ENCODE results near the gene CTNND2. TPM values are rescaled to one million over a fixed set of nuclear protein-coding genes. Genes with fewer than 3 reads are reported as not detected.

Gene CTNND2
- total RNA-seq, 2 donors from 2014 or later: not detected

DNA sequence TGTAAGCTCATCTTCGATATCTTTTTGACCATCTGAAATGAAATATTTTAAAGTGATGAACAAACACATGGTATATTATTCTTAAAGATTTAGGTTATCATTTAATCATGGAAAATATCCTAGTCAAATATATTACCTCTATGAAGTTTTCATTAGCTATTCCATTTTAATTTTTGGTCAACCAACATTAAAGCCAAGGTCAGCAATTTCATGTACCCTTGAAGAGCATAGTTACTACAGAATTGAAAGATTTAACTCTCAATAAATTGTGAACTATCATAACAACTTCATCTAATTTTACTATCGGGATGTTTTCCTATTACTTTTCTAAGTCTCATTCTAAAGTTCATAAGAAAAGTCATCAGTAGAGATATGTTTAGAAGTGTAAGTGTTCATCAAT, 492.6 kb downstream of the CTNND2 start:
- Mint-ChIP-seq H3K4me3 (no peak overlapping the region), H3K4me1 (ENCODE audit: low read depth) (no peaks in the 10 kb centered on the region), H3K9me3 (peaks cover 4 to 5% of the 10 kb centered on the region in 2 donors), H3K27me3 (ENCODE audit: low read depth) (no peaks in the 10 kb centered on the region), H3K36me3 (ENCODE audit: insufficient read depth in 2 of 2) (no peaks in the 10 kb centered on the region), H3K27ac (no peak overlapping the region)
- ATAC-seq (replicated peaks in 1 of 2): no peak
- DNase-seq: no peak

DNA sequence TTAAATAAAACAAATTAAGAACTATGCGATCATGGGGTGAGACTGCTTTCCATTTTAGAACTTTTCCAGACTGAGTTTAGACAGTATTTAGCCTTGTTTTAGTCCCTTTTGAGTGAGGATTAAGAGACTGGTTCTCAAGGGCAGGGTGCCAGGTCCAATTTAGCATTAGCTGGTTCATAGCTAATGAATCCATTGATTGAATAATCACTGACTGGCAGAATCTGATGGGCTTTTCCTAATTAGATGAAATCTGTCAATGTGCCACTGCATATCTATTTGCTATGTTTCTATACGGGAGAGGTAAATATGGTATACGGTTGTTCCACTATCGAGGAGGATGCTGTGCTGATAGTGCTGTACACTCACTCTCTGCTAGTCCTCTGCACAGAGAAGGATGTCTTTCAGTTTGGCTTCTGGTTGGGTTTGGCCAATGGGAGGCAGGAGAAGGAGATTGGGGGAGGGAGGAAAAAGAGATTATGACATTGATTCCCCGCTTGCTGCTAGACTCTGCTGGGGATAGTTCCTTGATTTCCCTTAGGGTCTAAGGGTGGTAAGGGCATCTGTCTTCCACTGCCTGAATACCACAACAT, 496.6 kb downstream of the CTNND2 start:
- H3K4me1 Mint-ChIP-seq (ENCODE audit: low read depth): no peaks in the 10 kb centered on the region
- no peak overlapping the region for H3K27ac Mint-ChIP-seq
- H3K27me3 Mint-ChIP-seq (ENCODE audit: low read depth): no peaks in the 10 kb centered on the region
- no peaks in the 10 kb centered on the region for H3K9me3 Mint-ChIP-seq
- DNase-seq: no peak
- no peak overlapping the region for H3K4me3 Mint-ChIP-seq
- no peak for ATAC-seq (replicated peaks in 1 of 2)
- H3K36me3 Mint-ChIP-seq (ENCODE audit: insufficient read depth in 2 of 2): no peaks in the 10 kb centered on the region

DNA sequence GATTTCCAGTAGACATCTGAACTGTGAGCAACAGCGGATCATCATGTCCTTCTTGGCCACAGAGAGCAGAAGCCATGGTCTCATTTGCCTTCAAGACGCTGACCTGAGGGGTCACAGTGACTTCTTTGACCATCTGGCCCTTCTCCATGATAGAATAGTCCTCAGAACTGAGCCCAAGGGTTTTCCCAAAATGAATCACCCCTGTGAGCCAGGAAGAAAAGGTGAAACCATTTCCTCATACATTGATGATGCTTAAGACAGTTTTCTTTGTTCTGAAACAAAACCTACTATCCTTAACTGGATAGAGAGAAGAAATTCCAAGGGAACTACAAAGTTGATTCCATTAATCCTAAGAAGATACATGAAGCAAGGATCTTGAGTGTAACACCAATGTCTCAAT, 503.9 kb downstream of the CTNND2 start:
- no peak for DNase-seq
- H3K9me3 Mint-ChIP-seq: no peaks in the 10 kb centered on the region
- no peak overlapping the region for H3K27ac Mint-ChIP-seq
- no peak for ATAC-seq (replicated peaks in 1 of 2)
- H3K36me3 Mint-ChIP-seq (ENCODE audit: insufficient read depth in 2 of 2): no peaks in the 10 kb centered on the region
- no peak overlapping the region for H3K4me3 Mint-ChIP-seq
- no peaks in the 10 kb centered on the region for H3K27me3 Mint-ChIP-seq (ENCODE audit: low read depth)
- H3K4me1 Mint-ChIP-seq (ENCODE audit: low read depth): no peaks in the 10 kb centered on the region

DNA sequence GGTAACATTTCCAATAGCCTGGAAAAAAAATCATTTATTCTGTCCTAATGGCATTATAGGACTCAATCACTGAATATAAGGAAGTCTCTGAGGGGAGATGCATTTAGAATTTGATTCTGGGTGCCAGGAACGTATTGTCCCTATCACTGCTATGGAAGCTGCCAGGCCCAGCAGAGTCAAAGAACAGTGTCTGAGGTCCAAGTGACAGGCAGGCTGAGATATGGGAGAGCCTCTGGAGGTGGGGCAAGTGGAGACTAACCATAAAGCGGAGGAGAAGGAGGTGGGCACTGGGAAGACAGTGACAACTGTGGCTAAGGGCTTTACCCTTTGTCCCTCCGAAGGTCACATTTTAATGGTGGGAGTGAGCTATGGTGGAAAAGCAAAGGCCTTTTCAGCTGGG, 505.5 kb downstream of the CTNND2 start:
- DNase-seq: no peak
- Mint-ChIP-seq H3K27me3 (ENCODE audit: low read depth) (peaks cover 6% of the 10 kb centered on the region), H3K9me3 (peaks cover 0 to 2% of the 10 kb centered on the region in 2 donors), H3K4me3 (no peak overlapping the region), H3K36me3 (ENCODE audit: insufficient read depth in 2 of 2) (no peaks in the 10 kb centered on the region), H3K27ac (no peak overlapping the region), H3K4me1 (ENCODE audit: low read depth) (no peaks in the 10 kb centered on the region)
- ATAC-seq (replicated peaks in 1 of 2): no peak

DNA sequence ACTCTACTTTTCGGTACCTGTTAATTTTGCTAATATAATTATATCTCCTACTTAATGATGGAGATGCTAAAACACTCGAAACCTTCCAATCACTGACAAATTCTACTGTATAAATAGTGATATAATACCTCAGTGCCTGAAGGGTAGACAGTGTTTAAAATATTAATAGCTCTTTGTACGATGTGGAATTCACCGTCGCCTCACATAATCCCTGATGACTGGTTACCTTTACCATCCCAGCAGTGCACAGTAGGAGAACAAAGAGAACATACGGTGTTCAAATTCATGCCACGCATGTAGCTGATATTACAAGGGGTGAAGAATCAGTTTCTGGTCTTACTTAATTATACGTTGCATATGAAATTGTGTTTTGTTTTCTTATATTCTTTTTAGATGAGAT, 506.7 kb downstream of the CTNND2 start:
- ATAC-seq (replicated peaks in 1 of 2) (no peak), DNase-seq (no peak)
- Mint-ChIP-seq H3K36me3 (ENCODE audit: insufficient read depth in 2 of 2) (no peaks in the 10 kb centered on the region), H3K27me3 (ENCODE audit: low read depth) (peaks cover 13% of the 10 kb centered on the region), H3K27ac (peak overlapping the region; percentile 57), H3K4me1 (ENCODE audit: low read depth) (no peaks in the 10 kb centered on the region), H3K9me3 (peaks cover 0 to 2% of the 10 kb centered on the region in 2 donors), H3K4me3 (no peak overlapping the region)

DNA sequence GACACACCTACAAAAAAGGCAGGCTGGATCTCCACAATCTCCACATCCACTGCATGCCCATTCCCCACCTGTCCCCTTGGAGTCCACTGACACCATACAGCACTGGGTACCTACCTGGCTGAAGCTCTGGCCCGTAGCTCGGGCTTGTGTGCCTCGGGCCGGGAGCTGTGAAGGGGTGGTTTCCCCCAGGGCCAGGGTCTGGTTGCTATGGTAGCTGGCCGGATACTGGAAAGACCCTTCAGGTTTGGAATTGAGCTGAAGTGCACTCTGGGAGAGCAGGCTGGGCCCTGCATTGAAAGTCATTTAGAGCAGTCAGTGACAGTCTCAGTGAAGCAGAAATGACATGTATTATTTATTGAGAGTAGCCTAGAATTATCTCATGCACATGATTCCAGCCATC, 507.3 kb downstream of the CTNND2 start:
- DNase-seq: no peak
- Mint-ChIP-seq H3K27me3 (ENCODE audit: low read depth) (peaks cover 18% of the 10 kb centered on the region), H3K9me3 (peaks cover 0 to 2% of the 10 kb centered on the region in 2 donors), H3K27ac (no peak overlapping the region), H3K4me1 (ENCODE audit: low read depth) (no peaks in the 10 kb centered on the region), H3K36me3 (ENCODE audit: insufficient read depth in 2 of 2) (no peaks in the 10 kb centered on the region), H3K4me3 (no peak overlapping the region)
- no peak for ATAC-seq (replicated peaks in 1 of 2)

DNA sequence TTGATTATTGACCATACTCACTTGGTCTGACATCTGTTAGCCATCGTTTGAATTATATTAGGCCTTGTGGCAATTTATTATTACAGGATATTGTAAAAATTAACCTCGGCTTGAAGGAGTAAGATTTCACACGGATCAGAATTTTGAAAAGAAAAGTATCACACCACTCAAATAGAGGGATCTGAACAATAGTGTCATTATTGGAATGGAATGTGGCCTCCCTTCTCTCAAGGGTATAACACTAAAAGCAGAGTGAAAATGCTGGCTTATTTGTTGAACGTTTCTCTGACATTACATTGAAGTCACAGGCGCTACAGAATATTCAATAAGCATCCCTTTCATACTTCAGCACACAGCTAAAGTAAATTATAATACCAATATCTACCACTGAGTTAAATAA, 509.3 kb downstream of the CTNND2 start:
- ATAC-seq (replicated peaks in 1 of 2): no peak
- Mint-ChIP-seq H3K36me3 (ENCODE audit: insufficient read depth in 2 of 2) (no peaks in the 10 kb centered on the region), H3K27me3 (ENCODE audit: low read depth) (peaks cover 18% of the 10 kb centered on the region), H3K4me3 (no peak overlapping the region), H3K9me3 (peaks cover 0 to 2% of the 10 kb centered on the region in 2 donors), H3K27ac (no peak overlapping the region), H3K4me1 (ENCODE audit: low read depth) (no peaks in the 10 kb centered on the region)
- DNase-seq: no peak

DNA sequence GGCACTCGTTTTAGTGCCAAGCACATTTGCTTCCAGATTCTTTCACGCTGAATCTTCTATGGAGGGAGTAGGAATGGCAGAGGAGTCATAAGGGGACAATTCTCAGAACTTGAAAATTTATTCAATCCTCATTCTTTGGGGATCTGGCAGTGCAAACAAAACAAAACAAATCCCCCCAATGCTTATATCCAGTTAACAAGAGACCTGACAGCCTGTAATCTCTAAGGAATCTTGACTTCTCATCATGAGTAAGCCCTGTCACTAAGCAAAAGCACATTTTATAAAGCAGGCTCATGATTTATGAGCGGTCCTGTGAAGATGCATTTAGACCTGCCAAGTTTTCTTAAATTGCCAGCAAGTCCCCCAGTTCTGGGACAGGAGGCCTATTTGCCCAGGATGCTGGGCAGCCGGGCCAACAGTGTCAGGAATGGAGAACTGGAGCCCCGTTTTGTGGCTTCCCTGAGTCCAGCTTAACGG, 513.9 kb downstream of the CTNND2 start:
- peaks cover 0 to 2% of the 10 kb centered on the region in 2 donors for H3K9me3 Mint-ChIP-seq
- peaks cover 30% of the 10 kb centered on the region for H3K27me3 Mint-ChIP-seq (ENCODE audit: low read depth)
- H3K36me3 Mint-ChIP-seq (ENCODE audit: insufficient read depth in 2 of 2): no peaks in the 10 kb centered on the region
- no peak overlapping the region for H3K4me3 Mint-ChIP-seq
- DNase-seq: no peak
- no peaks in the 10 kb centered on the region for H3K4me1 Mint-ChIP-seq (ENCODE audit: low read depth)
- no peak overlapping the region for H3K27ac Mint-ChIP-seq
- ATAC-seq (replicated peaks in 1 of 2): no peak

DNA sequence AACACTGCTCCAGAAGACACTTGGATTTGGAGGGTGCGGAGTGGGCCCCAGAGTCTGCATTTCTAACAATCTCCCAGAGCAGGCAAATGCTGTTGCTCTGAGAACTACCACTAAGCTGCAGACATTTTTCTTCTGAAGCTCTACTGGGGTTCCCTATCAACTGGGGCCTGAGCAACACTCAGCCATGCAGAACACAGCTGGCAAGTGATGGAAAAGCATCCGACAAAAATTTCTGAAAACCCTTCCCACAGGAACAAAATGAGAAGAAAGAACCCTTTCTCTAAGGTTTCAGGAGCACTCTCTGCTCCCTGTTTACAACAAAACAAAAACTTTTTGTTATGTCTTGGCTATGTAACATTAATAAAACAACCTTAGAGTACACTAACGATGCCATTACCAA, 516.9 kb downstream of the CTNND2 start:
- H3K27me3 Mint-ChIP-seq (ENCODE audit: low read depth): peaks cover 39% of the 10 kb centered on the region
- H3K9me3 Mint-ChIP-seq: no peaks in the 10 kb centered on the region
- DNase-seq (no peak), ATAC-seq (replicated peaks in 1 of 2) (no peak)
- peaks cover 0 to 3% of the 10 kb centered on the region in 2 donors for H3K36me3 Mint-ChIP-seq (ENCODE audit: insufficient read depth in 2 of 2)
- H3K4me3 Mint-ChIP-seq: no peak overlapping the region
- H3K4me1 Mint-ChIP-seq (ENCODE audit: low read depth): peaks cover 8% of the 10 kb centered on the region
- H3K27ac Mint-ChIP-seq: no peak overlapping the region

DNA sequence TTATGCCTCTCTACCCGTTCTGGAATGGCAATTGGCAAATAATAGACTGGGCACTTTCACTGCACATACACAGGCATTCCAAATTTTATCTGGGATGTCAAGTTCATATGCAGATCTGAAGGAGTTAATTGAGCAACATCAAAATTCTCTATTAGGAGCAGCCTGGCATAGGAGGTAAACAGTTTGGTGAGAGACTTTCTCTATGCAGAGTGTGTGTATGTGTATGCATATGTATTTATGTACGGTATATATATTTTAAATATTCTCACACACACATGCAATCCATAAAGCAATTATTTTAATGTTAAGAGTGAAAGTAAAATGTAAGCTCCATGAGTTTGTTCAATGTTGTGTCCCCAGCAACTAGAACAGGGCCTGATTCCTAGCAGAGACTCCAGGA, 517.8 kb downstream of the CTNND2 start:
- peaks cover 0 to 3% of the 10 kb centered on the region in 2 donors for H3K36me3 Mint-ChIP-seq (ENCODE audit: insufficient read depth in 2 of 2)
- H3K4me3 Mint-ChIP-seq: peak overlapping the region in 1 of 2 donors; percentile 36
- peaks cover 8% of the 10 kb centered on the region for H3K4me1 Mint-ChIP-seq (ENCODE audit: low read depth)
- no peak overlapping the region for H3K27ac Mint-ChIP-seq
- H3K9me3 Mint-ChIP-seq: no peaks in the 10 kb centered on the region
- ATAC-seq (replicated peaks in 1 of 2): no peak
- H3K27me3 Mint-ChIP-seq (ENCODE audit: low read depth): peaks cover 42% of the 10 kb centered on the region
- no peak for DNase-seq

DNA sequence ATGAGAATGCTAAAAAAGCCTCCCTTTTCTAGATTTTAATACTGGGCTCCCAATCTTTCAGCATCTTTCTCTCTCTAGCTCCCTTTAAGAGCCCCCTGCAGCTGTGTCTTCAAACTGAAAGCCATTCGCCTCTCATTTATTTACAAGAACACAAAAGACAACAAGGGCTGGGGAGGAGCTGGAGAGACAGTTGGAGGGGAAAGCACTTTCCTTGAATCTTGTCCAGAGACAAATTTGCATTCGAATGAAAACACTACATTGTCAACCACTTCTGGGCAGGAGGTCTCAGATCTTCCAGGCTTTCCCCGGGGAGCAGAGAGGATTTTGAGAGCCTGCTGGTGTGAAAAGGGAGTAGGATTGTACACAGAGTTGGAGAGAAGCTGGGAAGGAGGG, 518.3 kb downstream of the CTNND2 start:
- Mint-ChIP-seq H3K27me3 (ENCODE audit: low read depth) (peaks cover 42% of the 10 kb centered on the region), H3K4me1 (ENCODE audit: low read depth) (peaks cover 8% of the 10 kb centered on the region), H3K9me3 (no peaks in the 10 kb centered on the region), H3K27ac (no peak overlapping the region), H3K4me3 (peak overlapping the region in 1 of 2 donors; percentile 36), H3K36me3 (ENCODE audit: insufficient read depth in 2 of 2) (peaks cover 0 to 3% of the 10 kb centered on the region in 2 donors)
- ATAC-seq (replicated peaks in 1 of 2): no peak
- no peak for DNase-seq

DNA sequence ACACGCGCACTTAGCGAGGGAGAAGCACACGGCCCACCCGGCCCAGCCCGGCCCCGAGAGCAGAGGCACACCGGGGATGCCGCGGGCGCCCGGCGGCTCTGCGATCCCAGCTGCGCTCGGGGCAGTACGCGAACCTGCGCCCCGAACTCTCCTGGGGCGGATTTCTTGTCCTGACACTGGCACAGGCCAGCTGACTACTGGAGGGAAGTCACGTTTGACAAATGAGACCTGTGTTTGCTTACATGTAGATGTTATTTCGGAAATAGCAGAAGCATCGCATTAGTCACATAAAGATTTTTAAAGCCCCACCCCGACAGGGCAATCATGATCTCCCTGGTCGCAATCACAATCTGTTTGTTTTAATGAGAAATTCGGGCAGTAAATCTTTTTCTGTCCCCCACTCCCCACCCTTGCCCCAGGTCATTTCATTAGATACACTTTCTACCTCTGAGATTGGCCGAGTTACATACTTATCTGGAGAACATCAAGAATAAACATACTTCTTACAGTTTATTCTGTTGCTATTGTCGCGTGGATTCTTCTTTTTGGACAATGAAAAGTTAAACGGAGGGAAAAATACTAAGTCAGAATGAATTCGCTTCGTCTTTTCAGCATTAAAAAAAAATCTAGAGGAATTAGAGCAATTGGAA, 518.9 kb downstream of the CTNND2 start:
- Mint-ChIP-seq H3K27ac (no peak overlapping the region), H3K9me3 (no peaks in the 10 kb centered on the region), H3K4me3 (peak overlapping the region; percentile 22 to 42), H3K27me3 (ENCODE audit: low read depth) (peaks cover 42% of the 10 kb centered on the region), H3K4me1 (ENCODE audit: low read depth) (peaks cover 8% of the 10 kb centered on the region), H3K36me3 (ENCODE audit: insufficient read depth in 2 of 2) (peaks cover 0 to 3% of the 10 kb centered on the region in 2 donors)
- no peak for DNase-seq
- peak in 1 of 2 donors; percentile 25 for ATAC-seq (replicated peaks in 1 of 2)

DNA sequence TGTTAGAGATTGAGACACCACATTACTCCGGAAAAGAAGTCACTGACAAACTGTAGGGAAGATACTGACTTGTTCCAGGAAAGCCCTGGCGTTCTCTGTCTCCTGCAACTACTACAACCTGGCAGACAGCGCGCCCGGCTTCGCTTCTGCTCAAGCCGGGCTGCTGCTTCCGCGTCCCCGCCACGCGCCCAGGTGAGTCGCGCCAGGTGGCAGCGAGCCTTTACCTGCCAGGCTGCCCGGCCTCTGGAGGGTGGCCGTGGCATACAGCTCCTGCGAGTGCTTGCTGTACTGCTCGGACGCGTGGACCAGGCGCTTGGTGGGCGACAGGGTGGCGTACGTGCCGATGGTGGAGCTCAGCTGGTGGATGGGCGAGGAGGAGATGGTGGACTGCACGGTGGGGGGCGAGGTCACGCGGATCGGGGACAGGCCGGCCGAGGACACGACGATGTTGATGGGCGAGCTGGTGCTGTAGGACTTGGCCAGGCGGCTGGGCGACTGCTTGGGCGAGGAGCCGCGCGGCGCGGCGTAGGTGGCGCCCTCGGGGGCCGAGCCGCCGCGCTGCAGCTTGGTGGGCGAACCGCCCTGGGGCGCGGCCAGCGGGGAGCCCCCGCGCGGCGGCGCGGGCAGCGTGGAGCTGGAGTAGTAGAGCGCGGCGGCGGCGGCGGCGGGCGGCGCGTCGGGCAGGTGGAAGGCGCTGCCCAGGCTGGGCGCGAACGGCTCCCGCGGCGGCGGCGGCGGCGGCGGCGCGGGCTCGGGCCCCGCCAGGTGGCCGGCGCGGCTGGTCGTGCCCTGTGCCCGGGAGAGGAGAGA, 519.6 kb downstream of the CTNND2 start:
- H3K4me1 Mint-ChIP-seq (ENCODE audit: low read depth): peaks cover 8% of the 10 kb centered on the region
- H3K27me3 Mint-ChIP-seq (ENCODE audit: low read depth): peaks cover 42% of the 10 kb centered on the region
- peak; percentile 1 to 2 for DNase-seq
- H3K4me3 Mint-ChIP-seq: peak overlapping the region; percentile 37 to 70
- peak; percentile 41 to 51 for ATAC-seq (replicated peaks in 1 of 2)
- H3K9me3 Mint-ChIP-seq: no peaks in the 10 kb centered on the region
- peaks cover 0 to 3% of the 10 kb centered on the region in 2 donors for H3K36me3 Mint-ChIP-seq (ENCODE audit: insufficient read depth in 2 of 2)
- H3K27ac Mint-ChIP-seq: no peak overlapping the region

All from activated T-cell treated with anti-CD3 and anti-CD28 coated beads, Interleukin-2, amount 50 U/mL, for 72 hours (primary cell).